Dermis microvascular lymphatic vessel endothelial cell (primary cell): ENCODE measurements around the gene S100A5. TPM values are rescaled to one million over a fixed set of nuclear protein-coding genes. Genes with fewer than 3 reads are reported as not detected.
"Not testable (repeated sequence)": the region's sequence is repeated elsewhere in the genome, so short reads cannot be mapped to it uniquely, and the experiment has no call there.

Experiments
- DNase-seq, 2 donors: peaks; one replicate each; pipeline versions ENCODE4 v3.0.0 to v3.0.0-alpha.2; 2010; ENCODE audit warnings: low read depth in 2 of 2
- total RNA-seq: library from RNA; depleted of rRNA; stranded (reverse); fragments of >200 nt; gene quantifications from 2 replicates; pipeline ENCODE4 v1.2.1, GENCODE V29; 2014

The S100A5 gene
- total RNA-seq, 1 donor from 2014 or later: not detected

DNA sequence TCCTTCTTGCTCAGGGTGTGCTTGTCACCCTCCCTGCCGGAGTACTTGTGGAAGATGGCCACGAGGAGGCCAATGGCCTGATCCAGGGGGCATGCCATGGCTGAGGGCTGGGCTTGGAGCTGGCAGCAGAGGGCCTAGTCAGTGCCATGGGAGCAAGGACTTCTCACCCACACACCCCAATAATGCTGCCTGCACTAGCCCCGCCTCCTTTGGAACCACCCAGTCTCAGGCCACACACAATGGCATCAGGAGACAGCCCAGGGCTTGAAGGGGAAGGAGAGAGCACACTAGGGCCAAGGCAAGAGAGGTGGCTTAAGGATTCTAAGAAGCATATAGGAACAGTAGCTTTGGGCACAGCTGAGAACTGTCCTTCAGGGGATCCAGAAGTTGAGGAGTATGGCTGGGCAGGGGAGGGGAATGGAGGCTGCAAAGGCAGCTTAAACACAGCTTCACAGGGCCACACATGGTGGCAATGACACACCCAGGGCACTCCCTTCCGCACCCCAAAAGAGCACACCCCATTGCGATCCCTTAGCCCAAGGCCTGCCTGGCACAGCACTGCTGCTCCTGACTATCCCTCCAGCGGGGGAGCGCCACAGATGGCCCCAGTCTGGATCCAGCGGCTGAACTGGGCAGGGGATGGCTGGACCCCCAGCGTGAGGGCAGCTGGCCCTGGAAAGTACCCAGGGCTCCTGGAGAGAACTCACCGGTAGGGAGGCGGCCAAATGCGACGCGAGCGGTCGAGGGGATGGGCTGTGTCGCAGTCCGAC lies 5.3 kb downstream of the S100A5 start, which contains the start of gene S100A6:
Gene S100A6, minus strand, starts transcription at position 750 of the 770 bp plus-strand sequence. Its CDS starts 652 bp downstream, at position 98.
- DNase-seq: peak in 1 of 2 donors; percentile 49

DNA sequence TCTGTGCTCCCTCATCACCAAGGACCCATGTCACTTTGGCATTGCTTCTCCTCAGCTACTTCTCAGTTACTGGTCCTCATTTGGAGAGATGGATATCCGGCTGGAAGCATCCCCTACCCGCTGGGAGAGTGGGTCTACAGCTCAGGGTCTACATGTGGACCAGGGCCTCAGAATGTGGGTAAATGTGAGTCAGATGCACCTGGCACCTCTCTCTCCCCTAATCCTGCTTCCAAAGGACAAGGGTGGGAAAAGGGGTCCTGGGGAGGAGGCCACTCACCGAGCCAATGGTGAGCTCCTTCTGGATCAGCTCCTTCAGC lies 5.9 kb downstream of the S100A5 start:
- DNase-seq: no peak

DNA sequence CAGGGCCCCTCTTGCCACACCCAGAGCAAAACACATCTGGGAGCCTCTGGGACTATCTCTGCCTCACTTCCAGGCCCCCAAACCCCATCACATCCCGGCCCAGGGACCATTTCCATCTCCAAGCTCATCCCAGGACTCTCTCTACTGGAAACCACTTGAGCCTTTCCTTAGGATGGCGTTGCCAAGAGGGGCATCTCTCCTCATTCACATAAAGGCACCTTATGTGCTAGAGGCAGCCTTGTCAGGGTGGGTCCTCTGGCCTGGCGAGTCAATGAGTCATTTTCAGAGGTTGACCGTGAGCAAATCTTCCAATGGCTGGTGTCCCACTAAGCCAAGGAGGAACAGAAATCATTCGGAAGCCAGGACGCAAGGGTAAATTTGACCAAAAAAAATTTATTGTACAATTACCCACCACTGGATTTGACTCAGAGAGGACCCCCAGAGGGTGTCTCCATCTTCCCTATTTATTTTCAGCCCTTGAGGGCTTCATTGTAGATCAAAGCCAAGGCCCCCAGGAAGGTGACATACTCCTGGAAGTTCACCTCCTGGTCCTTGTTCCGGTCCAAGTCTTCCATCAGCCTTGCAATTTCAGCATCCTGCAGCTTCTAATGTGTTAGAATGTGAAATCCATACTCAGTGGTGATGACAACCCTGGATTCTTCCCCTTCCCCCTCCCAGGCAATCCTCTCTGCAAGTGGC lies 6.4 kb downstream of the S100A5 start:
- DNase-seq: peak in 1 of 2 donors; percentile 41

DNA sequence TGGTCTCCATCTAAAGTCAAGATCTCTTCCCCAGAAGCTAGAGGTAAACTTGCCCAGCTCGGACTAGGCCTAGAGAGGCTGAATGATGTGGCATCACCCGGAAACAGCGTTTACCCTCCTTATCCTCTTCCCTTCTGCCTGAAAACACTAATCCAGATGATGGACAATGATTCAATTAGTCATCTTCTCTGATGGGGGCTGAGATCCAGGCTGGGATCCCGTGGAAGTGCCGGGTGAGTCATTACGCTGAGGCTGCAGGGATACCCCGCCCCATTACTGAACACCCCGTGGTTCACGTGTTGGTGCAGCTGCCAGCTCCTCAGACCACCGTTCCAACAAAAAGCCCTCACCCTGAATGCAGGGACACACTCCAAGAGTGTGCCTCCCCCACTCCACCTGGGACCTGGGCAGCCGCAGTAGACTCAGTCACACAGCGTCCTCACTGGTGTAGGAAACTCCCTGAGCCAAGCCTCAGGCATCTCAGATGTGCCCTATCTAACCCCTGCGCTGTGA lies 7.0 kb downstream of the S100A5 start:
- DNase-seq: peak; percentile 56 to 96

DNA sequence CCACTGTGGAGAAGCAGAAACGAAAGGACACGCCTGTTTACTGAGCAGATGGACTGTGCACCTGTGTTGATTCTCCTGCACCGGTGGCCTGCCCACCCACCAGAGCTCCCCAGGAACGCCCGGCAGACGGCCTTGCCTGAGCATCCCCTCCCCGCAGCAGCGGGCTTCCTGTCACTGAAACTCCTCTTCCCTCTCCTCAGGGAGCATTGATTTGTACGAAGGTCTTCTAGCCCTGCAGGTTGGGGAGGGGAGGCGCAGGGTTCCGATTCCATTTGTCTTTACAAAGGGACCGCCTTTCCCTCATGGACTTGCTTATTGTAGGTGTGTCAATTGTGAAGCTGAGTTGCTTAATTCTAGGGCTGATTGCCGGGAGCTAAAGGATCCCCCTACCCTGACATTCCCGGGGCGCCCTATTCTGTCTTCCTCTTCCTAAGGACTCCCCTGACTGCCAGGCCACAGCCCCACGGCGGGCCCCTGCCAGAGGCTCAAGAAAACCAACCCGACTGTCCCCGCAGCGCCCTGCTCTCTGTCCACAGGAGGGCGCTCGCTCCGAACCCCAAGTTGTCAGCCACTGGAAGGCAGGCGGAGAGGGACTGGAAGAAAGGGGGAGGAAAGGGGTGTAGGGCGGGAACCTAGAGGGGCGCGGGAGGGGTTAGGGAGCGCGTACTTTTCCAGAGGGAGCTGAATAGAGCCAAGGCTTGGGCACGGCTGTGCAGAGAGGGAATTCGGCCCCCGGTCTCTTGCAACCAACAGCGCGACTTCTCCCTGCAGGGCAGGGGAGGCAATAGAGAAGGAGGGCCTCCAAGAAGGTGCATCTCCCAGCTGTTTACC lies 7.8 kb downstream of the S100A5 start:
- DNase-seq: peak in 1 of 2 donors; percentile 84

DNA sequence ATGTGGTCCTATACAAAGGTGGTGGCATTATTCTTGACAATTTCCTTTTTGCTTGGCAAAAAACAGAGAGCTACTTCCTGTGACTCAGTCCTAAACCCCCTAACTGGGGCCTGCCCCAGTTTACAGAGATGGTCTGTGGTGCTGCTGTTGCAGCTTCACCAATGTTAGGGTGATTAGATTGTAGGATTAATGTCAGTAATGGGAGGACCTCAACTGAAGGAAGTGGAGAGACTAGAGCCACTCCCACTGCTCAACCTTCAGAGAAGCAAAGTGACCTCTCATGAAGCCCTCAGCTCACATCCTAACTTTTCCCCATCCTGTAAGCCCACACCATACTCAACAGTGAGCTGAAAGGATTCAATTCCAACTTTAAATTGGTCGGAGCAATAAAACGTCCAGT lies 8.6 kb downstream of the S100A5 start:
- DNase-seq: peak in 1 of 2 donors; percentile 46

DNA sequence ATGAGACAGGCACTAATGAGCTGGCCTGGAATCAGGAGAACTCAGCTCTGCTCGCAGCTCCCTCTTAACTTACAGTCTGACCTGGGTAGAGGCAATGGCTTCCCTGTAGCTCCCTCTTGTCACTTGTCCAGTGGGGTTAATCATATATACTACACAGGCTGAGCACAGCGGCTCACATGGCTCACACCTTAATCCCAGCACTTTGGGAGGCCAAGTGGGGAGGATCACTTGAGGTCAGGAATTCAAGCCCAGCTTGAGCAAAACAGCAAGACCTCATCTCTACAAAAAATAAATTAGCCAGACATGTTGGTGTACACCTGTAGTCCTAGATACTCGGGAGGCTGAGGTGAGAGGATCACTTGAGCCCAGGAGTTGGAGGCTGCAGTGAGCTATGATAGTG lies 9.1 kb downstream of the S100A5 start:
- no peak for DNase-seq

DNA sequence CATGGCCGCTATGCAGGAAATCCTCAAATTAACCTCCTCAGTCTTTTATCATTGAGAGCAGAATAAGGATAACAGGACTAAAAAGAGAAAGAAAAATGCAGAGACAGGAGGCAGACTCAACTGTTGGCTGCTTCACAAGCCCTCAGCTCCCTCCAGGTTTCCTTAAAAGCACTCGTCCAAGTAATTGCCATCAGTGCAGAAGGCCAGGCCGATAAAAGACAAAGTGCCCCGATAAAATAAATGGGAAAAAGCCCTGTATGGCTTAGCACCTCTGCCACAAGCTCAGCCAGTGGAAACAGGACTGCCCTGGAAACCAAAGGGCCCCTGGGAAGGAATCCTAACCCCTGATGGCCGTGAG lies 13.1 kb downstream of the S100A5 start:
- no peak for DNase-seq

DNA sequence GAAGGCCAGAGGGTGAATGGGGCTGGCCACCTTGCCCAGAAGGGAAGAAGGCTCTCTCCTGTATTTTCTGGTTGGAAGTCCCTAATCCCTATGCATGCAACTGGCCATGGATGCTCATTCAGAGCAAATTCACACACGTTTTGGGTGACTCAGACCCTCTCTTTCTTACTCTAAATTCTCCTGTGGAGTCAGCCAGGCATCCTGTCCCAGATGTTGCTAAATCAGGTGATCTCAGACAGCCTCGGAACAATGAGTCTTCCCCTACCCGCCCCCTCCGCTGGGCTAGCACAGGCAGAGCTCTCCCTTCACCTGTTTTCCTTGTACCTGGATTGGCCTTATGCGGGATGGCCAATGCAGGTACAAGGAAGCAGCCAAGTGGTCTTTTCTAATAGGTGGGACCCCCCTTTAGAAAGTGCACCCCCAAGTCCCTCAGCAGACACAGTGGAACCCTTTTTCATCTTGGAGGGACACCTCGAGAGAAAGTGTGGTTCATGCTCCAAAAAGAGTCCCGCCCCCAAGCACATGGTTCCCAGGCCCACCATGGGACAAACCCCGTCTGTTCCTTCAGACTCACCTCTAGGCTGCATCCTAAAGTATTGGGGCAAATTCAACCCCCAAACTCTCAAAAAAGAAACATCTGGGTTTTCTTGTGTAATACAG lies 13.6 kb downstream of the S100A5 start:
- DNase-seq: no peak

DNA sequence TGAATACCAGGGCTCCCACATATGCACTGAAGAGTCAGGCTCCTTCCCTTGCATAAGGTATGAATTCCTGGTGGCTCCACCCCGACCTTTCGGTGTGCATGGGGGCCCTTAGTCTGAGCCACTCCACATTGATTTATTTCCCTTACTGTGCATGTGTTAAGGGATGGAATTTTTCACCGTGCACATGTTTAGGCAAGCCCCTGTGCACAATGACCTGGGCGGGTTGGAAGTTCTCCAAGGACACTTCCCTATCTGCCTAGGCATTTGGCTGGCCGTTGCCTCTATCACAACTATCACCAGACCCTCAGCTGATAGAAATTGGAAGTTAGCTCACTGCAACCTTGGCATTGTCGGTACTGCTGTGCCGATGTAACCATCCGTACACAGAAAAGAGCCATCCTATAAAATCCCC lies 14.6 kb downstream of the S100A5 start:
- DNase-seq: peak; percentile 58 to 64

DNA sequence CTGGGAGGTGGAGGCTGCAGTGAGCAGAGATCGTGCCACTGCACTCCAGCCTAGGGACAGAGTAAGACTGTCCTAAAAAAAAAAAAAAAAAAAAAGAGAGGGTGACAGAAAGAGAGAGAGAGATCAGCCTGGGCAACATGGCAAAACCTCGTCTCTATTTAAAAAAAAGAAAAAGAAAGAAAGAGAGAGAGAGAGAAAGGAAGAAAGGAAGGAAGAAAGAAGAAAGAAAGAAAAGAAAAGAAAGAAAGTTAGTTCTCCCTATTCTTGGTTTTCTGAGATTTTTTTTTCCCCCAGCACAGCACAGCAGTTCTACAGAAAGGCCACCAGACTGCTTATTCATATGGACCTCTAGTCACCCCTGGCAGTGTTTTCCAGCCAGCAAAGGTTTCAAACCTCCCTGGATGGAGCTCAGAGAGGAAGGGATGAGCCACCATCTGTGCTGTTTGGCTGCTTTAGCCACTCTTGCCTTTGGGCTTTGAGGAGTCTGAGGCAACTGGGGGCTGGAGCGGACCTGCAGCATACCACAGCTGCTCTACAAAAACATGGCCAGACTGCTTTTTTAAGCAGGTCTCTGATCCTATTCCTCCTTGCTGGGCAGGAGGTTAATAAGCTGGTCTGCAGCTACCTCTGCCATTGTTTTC lies 15.5 kb downstream of the S100A5 start:
- peak in 1 of 2 donors; percentile 53 for DNase-seq

DNA sequence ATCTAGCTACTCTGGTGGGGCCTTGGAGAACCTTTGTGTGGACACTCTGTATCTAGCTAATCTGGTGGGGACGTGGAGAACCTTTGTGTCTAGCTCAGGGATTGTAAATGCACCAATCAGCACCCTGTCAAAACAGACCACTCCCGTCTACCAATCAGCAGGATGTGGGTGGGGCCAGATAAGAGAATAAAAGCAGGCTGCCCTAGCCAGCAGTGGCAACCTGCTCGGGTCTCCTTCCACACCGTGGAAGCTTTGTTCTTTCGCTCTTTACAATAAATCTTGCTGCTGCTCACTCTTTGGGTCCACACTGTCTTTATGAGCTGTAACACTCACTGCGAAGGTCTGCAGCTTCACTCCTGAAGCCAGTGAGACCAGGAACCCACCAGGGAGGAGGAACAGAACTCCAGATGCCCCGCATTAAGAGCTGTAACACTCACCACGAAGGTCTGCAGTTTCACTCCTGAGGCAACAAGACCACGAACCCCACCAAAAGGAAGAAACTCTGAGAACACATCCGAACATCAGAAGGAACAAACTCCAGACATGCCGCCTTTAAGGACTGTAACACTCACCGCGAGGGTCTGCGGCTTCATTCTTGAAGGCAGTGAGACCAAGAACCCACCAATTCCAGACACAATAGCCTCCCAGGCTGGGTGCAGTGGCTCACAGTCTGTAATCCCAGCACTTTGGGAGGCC lies 18.2 kb downstream of the S100A5 start:
- DNase-seq: not testable (repeated sequence)

DNA sequence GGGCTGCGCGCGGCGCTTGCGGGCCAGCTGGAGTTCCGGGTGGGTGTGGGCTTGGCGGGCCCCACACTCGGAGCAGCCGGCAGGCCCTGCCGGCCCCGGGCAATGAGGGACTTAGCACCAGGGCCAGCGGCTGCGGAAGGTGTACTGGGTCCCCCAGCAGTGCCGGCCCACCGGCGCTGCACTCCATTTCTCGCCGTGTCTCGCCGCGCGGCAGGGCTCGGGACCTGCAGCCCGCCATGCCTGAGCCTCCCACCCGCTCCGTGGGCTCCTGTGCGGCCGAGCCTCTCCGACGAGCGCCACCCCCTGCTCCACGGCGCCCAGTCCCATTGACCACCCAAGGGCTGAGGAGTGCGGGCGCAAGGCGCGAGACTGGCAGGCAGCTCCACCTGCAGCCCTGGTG lies 18.9 kb downstream of the S100A5 start:
- not testable (repeated sequence) for DNase-seq

DNA sequence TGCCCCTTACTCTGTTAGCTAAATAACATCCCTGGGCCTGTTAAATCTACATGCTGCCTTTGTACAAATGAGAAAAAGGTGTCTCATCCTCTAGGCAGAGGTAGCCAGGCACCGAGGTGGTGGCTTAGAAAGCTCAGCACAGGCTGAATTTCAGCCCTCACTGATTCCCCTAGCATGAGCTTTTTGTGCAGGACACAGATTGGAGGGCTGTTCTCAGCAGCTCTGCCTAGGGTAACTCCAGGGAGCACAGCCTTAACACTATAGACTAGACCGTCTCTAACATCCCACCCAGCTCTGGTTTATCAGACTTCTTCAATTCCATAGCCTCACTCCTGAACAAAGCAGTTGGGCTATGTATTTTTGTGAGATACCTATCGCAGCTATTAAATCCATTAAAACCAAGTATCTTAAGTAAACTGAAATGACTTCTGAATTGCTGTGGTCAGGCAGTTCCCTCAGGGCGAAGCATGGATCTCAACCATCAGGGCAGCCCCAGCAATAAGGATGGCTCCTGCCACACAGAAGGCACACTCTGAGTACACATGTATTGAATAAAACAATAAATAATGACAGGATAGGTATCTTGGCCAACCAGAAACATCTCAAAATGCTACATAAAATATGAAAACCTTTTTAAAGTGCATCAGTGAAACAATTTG lies 19.8 kb downstream of the S100A5 start:
- DNase-seq: no peak

DNA sequence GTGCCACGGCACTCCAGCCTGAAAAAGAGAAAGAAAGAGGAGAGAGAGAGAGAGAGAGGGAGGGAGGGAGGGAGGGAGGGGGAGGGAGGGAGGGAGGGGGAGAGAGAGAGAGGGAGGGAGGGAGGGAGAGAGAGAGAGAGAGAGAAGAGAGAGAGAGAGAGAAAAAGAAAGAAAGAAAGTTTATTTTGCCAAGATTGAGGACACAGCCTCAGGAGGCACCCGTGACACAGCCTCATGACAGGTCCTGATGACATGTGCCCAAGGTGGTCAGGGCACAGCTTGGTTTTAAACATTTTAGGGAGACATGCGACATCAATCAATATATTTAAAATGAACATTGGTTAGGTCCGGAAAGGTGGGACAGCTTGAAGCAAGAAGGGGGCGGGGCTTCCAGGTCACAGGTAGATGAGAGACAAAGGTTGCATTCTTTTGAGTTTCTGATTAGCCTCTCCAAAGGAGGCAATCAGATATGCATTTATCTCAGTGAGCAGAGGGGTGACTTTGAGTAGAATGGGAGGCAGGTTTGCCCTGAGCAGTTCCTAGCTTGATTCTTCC lies 20.5 kb downstream of the S100A5 start:
- DNase-seq: not testable (repeated sequence)

DNA sequence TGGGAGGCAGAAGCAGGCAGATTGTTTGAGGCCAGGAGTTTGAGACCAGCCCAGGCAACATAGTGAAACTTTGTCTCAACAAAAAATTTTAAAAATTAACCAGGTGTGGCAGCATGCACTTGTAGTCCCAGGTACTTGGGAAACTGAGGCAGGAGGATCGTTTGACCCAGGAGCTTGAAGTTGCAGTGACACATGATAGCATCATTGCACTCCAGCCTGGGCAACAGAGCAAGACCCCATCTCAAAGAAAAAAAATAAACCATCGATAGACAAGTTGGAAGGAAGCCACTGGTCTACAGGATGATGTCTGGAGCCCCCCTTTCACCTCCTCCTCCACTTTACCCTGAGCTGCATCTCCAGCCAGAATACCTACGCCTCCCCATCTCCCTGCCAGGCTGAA lies 21.5 kb downstream of the S100A5 start:
- DNase-seq: no peak

DNA sequence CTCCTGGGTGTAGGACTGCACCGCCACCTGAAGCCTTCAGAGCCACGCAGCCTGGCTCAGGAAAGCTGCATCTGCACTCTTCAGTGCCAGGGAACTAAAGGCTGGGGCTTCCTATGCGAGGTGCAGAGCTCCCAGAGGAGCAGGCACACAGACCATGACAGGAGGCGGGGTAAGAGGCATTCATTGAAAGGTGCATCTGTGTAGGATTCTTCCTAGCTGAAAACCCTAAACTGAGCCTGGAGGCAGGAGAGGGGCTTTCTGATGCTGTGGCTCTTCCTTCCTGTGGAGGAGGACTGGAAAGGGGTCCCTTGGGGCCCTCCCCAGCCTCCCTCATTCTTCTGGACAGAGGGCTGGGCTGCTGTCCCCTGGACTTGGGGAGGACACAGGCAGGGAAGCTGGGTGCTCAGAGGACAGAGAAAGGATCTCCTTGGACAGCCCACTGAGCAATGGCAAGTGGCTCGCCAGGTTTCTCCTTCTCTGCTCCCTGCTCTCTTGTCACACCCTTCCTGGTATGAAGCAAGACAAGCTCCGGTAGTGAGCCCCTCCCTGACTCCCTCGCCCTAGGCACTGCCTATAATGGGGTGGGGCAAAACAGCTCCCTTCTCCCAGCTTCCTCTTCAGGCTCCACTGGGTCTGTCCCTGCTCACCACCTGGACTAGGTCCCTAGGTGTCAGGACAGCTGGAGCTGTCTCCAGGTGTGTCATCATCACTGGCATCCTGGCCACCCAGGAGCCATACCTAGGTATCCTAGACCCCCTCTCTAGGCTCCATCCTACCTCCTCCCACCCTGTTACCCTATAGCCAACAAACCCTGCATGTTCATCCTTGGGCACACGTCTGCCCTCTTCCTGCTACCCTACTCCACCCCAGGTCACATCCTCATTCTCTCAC lies 25.0 kb downstream of the S100A5 start:
- no peak for DNase-seq

DNA sequence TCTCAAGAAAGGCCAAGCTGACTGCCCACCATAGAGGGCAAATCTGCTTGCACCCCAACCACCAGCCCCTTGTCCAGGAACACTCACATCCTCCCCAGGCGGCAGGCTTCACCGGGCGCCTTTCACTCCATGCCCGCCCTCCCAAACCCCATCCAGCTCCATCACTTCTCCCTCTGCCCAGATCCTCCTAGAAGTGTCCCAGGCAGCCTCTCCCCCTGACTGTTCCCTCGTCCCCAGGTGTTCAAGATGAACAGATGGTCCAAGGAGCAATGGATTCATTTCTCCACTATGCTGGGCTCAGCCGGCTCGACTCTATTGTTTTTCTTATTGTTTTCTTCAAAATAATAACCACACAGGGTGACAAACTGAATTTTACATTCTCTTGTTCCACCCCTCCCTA lies 27.1 kb downstream of the S100A5 start:
- DNase-seq: no peak
